Upper lobe of left lung (tissue), 4 donors: Measurements from ENCODE around the gene ANKRD35.

Source experiments
- CTCF ChIP-seq, 6 experiments: fragments of 450-650 bp in 4 of 6; fragments of 200-600 bp in 2 of 6; sonication (generic) in 2 of 6; IDR thresholded peaks; one replicate each; pipeline ENCODE4 v1.5.1; 2016 to 2019; ENCODE audit warnings: antibody characterized with exemption in 6 of 6
- POLR2A ChIP-seq, 4 donors: fragments of 450-650 bp; IDR thresholded peaks; one replicate each; pipeline ENCODE4 v1.5.1; 2016 to 2017; ENCODE audit warnings: antibody characterized with exemption in 4 of 4, mild to moderate bottlenecking in 2 of 4
- POLR2AphosphoS5 ChIP-seq, 2 donors: sonication (generic); formaldehyde crosslinking; IDR thresholded peaks; one replicate each; pipeline ENCODE4 v1.5.1; 2017; ENCODE audit warnings: antibody characterized with exemption in 2 of 2

DNA sequence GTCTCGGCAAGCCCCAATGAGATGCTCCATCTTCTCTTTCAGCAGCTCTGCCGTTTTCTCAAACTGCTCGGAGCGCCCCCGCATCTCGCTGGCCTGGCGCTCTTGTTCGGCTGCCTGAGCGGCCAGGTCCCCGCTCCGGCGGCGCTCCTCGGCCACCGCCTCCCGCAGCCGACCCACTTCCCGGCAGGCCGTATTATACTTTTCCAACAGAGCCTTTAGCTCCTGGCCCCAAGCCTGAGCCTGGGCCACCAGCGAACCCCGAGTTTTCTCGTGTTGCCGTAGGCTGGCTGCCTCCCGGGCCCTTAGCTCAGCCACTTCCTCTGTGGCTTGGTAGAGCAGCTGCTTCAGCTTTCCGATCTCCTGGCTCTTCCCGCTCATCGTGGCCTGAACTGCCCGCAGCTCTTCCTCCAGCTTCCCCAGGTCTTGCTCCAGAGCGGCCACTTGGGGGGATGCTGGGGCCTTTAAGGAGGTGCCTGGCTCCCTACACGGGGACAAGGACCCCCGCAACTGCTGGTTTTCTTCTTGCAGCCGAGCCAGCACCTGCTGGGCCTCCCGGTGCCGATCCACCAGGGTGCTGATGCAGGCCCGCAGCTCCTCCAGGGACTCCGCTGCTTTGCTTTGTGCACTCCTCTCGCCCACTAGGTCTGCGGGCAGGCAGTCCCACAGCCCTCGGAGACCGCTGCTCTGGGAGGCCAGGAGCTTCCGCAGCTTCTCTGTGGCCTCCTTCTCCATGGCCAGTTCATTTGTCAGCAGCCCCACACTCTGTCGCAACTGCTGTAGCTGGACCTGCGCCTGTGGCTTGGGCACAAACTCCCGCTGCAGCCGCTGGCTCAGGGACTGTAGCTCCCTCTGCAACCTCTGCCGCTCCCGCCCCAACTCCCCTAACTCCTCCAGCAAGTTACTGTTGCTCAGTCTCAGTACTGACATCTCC lies 13.4 kb downstream of the ANKRD35 start:
- no peak for TF ChIP-seq CTCF (IDR thresholded peaks at IDR 0.05)
- peak in 1 of 4 donors; percentile 9 for TF ChIP-seq POLR2A (IDR thresholded peaks at IDR 0.05)
- TF ChIP-seq POLR2AphosphoS5 (IDR thresholded peaks at IDR 0.05) = no peak
